Activated CD4-positive, alpha-beta T cell treated with anti-CD3 and anti-CD28 coated beads, Interleukin-2, amount 50 U/mL, for 4 hours (primary cell): ENCODE data around the gene RXFP4.
A peak's percentile ranks its signal among the peaks of the same experiment; 100 is the strongest.
"Not testable (repeated sequence)": the region's sequence is repeated elsewhere in the genome, so short reads cannot be mapped to it uniquely, and the experiment has no call there.

Experiments
- DNase-seq, 2 experiments: peaks; one replicate each; pipeline ENCODE4 v3.0.0-alpha.2; 2020

RXFP4 gene

GRCh38 chr1:155978973-155979429 lies 37.6 kb downstream of the RXFP4 start:
- DNase-seq, result no peak

GRCh38 chr1:155979597-155980343 lies 38.3 kb downstream of the RXFP4 start:
- DNase-seq, result no peak

GRCh38 chr1:155981266-155982088 lies 40.0 kb downstream of the RXFP4 start:
- DNase-seq, result peak in 1 of 2 experiments; percentile 41

GRCh38 chr1:155982106-155982505 lies 40.7 kb downstream of the RXFP4 start:
- DNase-seq, result no peak

GRCh38 chr1:155983191-155984024 lies 42.0 kb downstream of the RXFP4 start:
- DNase-seq, result no peak

- DNase-seq, result no peak
These were observed 42.9 kb downstream of the RXFP4 start for GRCh38 chr1:155984341-155984740.

- DNase-seq, result not testable (repeated sequence)
These were observed 43.6 kb downstream of the RXFP4 start for GRCh38 chr1:155984903-155985645.

- peak; percentile 73 for DNase-seq
These were observed 48.0 kb downstream of the RXFP4 start for GRCh38 chr1:155989242-155990004.

- DNase-seq, result no peak
These were observed 48.7 kb downstream of the RXFP4 start for GRCh38 chr1:155990005-155990739.
